NCI-H1105 treated with DMSO at 0.1 percent for 48 hours (cell line): ENCODE data around the gene PBX1.

Experiments used
- DNase-seq: peaks from one replicate; lab custom pipeline; 2025; lab: John Stamatoyannopoulos, UW

The PBX1 gene

GRCh38 chr1:164617377-164618201 lies 58.6 kb downstream of the PBX1 start:
- peak; percentile 51 for DNase-seq

GRCh38 chr1:164618202-164618564 lies 59.2 kb downstream of the PBX1 start:
- peak; percentile 59 for DNase-seq

- DNase-seq, result peak; percentile 95
These were observed 60.2 kb downstream of the PBX1 start for GRCh38 chr1:164619006-164619784.

- DNase-seq, result peak; percentile 26
These were observed 63.3 kb downstream of the PBX1 start for GRCh38 chr1:164622068-164622845.

- no peak for DNase-seq
These were observed 64.8 kb downstream of the PBX1 start for GRCh38 chr1:164623805-164624204.

- DNase-seq, result no peak
These were observed 65.4 kb downstream of the PBX1 start for GRCh38 chr1:164624400-164624799.

GRCh38 chr1:164625004-164625617 lies 66.1 kb downstream of the PBX1 start:
- DNase-seq, result no peak

- no peak for DNase-seq
These were observed 69.8 kb downstream of the PBX1 start for GRCh38 chr1:164628772-164629171.

- DNase-seq, result no peak
These were observed 71.0 kb downstream of the PBX1 start for GRCh38 chr1:164629971-164630370.

- no peak for DNase-seq
These were observed 71.8 kb downstream of the PBX1 start for GRCh38 chr1:164630626-164631396.

- no peak for DNase-seq
These were observed 72.8 kb downstream of the PBX1 start for GRCh38 chr1:164631751-164632150.

- DNase-seq, result no peak
These were observed 75.0 kb downstream of the PBX1 start for GRCh38 chr1:164633997-164634396.

GRCh38 chr1:164635059-164635802 lies 76.2 kb downstream of the PBX1 start:
- DNase-seq, result no peak

- no peak for DNase-seq
These were observed 77.1 kb downstream of the PBX1 start for GRCh38 chr1:164635803-164636731.

GRCh38 chr1:164636757-164637156 lies 77.8 kb downstream of the PBX1 start:
- DNase-seq, result no peak

GRCh38 chr1:164637461-164638375 lies 78.7 kb downstream of the PBX1 start:
- no peak for DNase-seq

GRCh38 chr1:164638492-164639202 lies 79.7 kb downstream of the PBX1 start:
- DNase-seq, result no peak
